NT2/D1 (cell line): ENCODE data around the gene BLTP3B.
"Not testable (repeated sequence)": the region's sequence is repeated elsewhere in the genome, so short reads cannot be mapped to it uniquely, and the experiment has no call there.

Experiments
- DNase-seq: peaks from one replicate; pipeline ENCODE4 v3.0.0-alpha.2; 2011; ENCODE audit warnings: low read depth, low spot score
- H3K27me3 ChIP-seq: 2 replicates; pipeline ENCODE4 v1.6.0; 2011; ENCODE audit warnings: mild to moderate bottlenecking; ENCODE audit not compliant: insufficient read length, insufficient read depth
- H3K36me3 ChIP-seq: 2 replicates; pipeline ENCODE4 v1.6.1; 2011; ENCODE audit warnings: mild to moderate bottlenecking, low read length, mixed read lengths; ENCODE audit not compliant: insufficient read depth, insufficient read length
- H3K4me1 ChIP-seq: 2 replicates; pipeline ENCODE4 v1.5.1; 2011; ENCODE audit not compliant: insufficient read depth, insufficient read length
- H3K4me3 ChIP-seq: 2 replicates; pipeline ENCODE4 v1.5.1; 2011; ENCODE audit warnings: low read depth; ENCODE audit not compliant: insufficient read length
- H3K9ac ChIP-seq: 2 replicates; pipeline ENCODE4 v1.6.0; 2011; ENCODE audit warnings: low read depth; ENCODE audit not compliant: insufficient read length
- H3K9me3 ChIP-seq: 2 replicates; pipeline ENCODE4 v1.5.1; 2011; ENCODE audit warnings: mild to moderate bottlenecking, low read length; ENCODE audit not compliant: insufficient read depth
- SUZ12 ChIP-seq: IDR thresholded peaks from 2 replicates; pipeline ENCODE4 v1.6.1; 2011; ENCODE audit not compliant: insufficient read length, insufficient read depth; ENCODE audit errors: extremely low read depth
- YY1 ChIP-seq: IDR thresholded peaks from 2 replicates; pipeline ENCODE4 v1.6.1; 2011; ENCODE audit not compliant: insufficient read length, insufficient read depth
- ZNF274 ChIP-seq: IDR thresholded peaks from 2 replicates; pipeline ENCODE4 v1.6.1; 2011; ENCODE audit warnings: mild to moderate bottlenecking, low read depth, low read length

The BLTP3B gene

GRCh38 chr12:100185361-100185894 lies 42.8 kb upstream of the BLTP3B start:
- TF ChIP-seq YY1 (no peak), ZNF274 (no peak), SUZ12 (no peak)
- no peak for DNase-seq
- H3K27me3 ChIP-seq = no peaks in the 10 kb centered on the region
- H3K4me1 ChIP-seq = no peaks in the 10 kb centered on the region
- no peaks in the 10 kb centered on the region for H3K36me3 ChIP-seq
- H3K4me3 ChIP-seq = no peak overlapping the region
- H3K9me3 ChIP-seq = peaks cover 5% of the 10 kb centered on the region; the same call in 1 of the 2 replicates
- no peak overlapping the region for H3K9ac ChIP-seq

GRCh38 chr12:100184549-100185145 lies 42.0 kb upstream of the BLTP3B start:
- no peaks in the 10 kb centered on the region for H3K4me1 ChIP-seq
- H3K9me3 ChIP-seq = peaks cover 5% of the 10 kb centered on the region; the same call in 1 of the 2 replicates
- H3K4me3 ChIP-seq = no peak overlapping the region
- no peaks in the 10 kb centered on the region for H3K36me3 ChIP-seq
- H3K9ac ChIP-seq = no peak overlapping the region
- no peak for DNase-seq
- TF ChIP-seq SUZ12 (no peak), YY1 (no peak)
- no peaks in the 10 kb centered on the region for H3K27me3 ChIP-seq

GRCh38 chr12:100179252-100179651 lies 36.6 kb upstream of the BLTP3B start:
- Histone ChIP-seq H3K27me3 (no peaks in the 10 kb centered on the region), H3K9me3 (peaks cover 12% of the 10 kb centered on the region), H3K4me3 (no peak overlapping the region), H3K36me3 (no peaks in the 10 kb centered on the region), H3K9ac (no peak overlapping the region), H3K4me1 (no peaks in the 10 kb centered on the region)
- TF ChIP-seq SUZ12 (no peak), ZNF274 (no peak), YY1 (no peak)
- no peak for DNase-seq

DNA sequence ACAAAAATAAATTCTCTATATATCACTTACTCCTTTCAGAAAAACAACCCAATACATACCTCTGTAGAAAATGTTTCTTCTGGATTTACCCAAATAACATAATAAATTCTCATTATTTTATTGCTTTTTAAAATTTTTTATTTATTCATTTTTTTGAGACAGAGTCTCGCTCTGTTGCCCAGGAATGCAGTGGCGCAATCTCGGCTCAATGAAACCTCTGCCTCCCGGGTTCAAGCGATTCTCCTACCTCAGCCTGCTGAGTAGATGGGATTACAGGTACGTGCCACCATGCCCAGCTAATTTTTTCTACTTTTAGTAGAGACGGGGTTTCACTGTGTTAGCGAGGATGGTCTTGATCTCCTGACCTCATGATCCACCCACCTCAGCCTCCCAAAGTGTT lies 33.8 kb upstream of the BLTP3B start:
- not testable (repeated sequence) for H3K27me3 ChIP-seq, DNase-seq, H3K4me3 ChIP-seq, H3K36me3 ChIP-seq, H3K9ac ChIP-seq, H3K4me1 ChIP-seq
- peaks cover 39% of the 10 kb centered on the region for H3K9me3 ChIP-seq

GRCh38 chr12:100174495-100174894 lies 31.8 kb upstream of the BLTP3B start:
- no peaks in the 10 kb centered on the region for H3K36me3 ChIP-seq
- no peak overlapping the region for H3K9ac ChIP-seq
- no peaks in the 10 kb centered on the region for H3K27me3 ChIP-seq
- H3K9me3 ChIP-seq = peaks cover 54% of the 10 kb centered on the region
- H3K4me1 ChIP-seq = no peaks in the 10 kb centered on the region
- TF ChIP-seq YY1 (no peak), SUZ12 (no peak), ZNF274 (no peak)
- no peak overlapping the region for H3K4me3 ChIP-seq
- no peak for DNase-seq

DNA sequence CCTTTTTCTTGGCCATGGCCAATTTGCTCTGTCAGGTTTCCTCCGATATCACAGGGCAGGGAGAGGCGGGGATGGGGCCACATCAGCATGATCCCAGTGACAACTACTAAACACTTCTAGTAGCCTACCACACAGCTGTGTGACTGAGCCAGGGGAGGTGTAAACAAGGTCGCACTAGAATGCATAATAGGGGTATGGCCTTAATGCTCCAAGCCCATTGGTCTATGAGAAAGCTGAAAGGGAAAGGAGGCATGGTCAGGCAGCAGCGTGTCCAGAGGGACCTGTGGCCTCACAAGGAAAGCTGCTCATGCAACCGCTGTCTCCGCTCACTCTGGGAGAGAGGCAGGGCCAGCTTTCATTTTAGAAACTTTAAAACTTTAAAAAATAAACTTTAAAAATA lies 30.4 kb upstream of the BLTP3B start:
- Histone ChIP-seq H3K36me3 (no peaks in the 10 kb centered on the region), H3K9me3 (peaks cover 54% of the 10 kb centered on the region), H3K27me3 (no peaks in the 10 kb centered on the region), H3K4me3 (no peak overlapping the region), H3K4me1 (no peaks in the 10 kb centered on the region), H3K9ac (no peak overlapping the region)
- DNase-seq = no peak
- TF ChIP-seq YY1 = no peak
- no peak for TF ChIP-seq SUZ12
- TF ChIP-seq ZNF274 = no peak

DNA sequence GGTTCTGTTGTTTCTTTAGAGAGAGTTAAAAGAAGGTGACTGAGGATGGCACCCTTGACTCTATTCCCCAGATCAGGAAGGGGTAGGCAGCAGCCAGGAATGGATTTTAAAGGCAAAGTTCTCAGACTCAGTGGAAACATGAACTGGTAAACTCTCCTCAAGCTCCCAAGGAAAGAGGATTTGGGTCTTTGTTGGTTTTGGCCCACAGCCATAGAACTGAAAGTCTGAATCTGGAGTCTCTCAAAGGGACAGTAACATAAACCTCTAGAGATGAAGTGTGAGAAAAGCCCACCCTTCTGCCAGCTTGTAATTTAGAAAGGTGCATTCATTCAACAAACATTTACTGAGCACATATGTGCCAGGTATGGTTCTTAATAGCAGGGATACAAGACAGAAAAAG lies 28.6 kb upstream of the BLTP3B start:
- Histone ChIP-seq H3K4me3 (no peak overlapping the region), H3K4me1 (no peaks in the 10 kb centered on the region), H3K9me3 (peaks cover 54% of the 10 kb centered on the region), H3K9ac (no peak overlapping the region), H3K36me3 (no peaks in the 10 kb centered on the region), H3K27me3 (no peaks in the 10 kb centered on the region)
- DNase-seq = no peak
- TF ChIP-seq SUZ12 (no peak), ZNF274 (no peak), YY1 (no peak)

GRCh38 chr12:100170313-100170858 lies 27.7 kb upstream of the BLTP3B start:
- Histone ChIP-seq H3K4me1 (no peaks in the 10 kb centered on the region), H3K9ac (no peak overlapping the region), H3K9me3 (peaks cover 53% of the 10 kb centered on the region), H3K27me3 (no peaks in the 10 kb centered on the region), H3K36me3 (no peaks in the 10 kb centered on the region), H3K4me3 (no peak overlapping the region)
- DNase-seq = no peak
- TF ChIP-seq YY1 = no peak
- TF ChIP-seq SUZ12 = no peak
- TF ChIP-seq ZNF274 = no peak
